H1 (cell line): ENCODE data around the gene TET1. TPM values are rescaled to one million over a fixed set of nuclear protein-coding genes. Genes with fewer than 3 reads are reported as not detected.

Experiments used
- CTCF ChIA-PET: fragments of 300-600 bp; sonication (Branson Sonifier 250); formaldehyde crosslinking; loops from one replicate; lab custom pipeline; 2021; ENCODE audit not compliant: partially characterized antibody; lab: Charles Lee
- POLR2A ChIA-PET: fragments of 300-600 bp; sonication (Branson Sonifier 250); formaldehyde crosslinking; loops from one replicate; lab custom pipeline; 2021; ENCODE audit warnings: inconsistent platforms; ENCODE audit not compliant: partially characterized antibody; lab: Charles Lee
- DNase-seq, 2 experiments: peaks; one replicate each; pipeline versions ENCODE4 v3.0.0 to v3.0.0-alpha.2; 2010 to 2022; ENCODE audit warnings: low spot score in 2 of 2, low read depth in 1 of 2, mixed read lengths in 1 of 2
- FAIRE-seq: peaks from 2 replicates; lab custom pipeline; 2011; peaks lifted over from hg19 to GRCh38; lab: Jason Lieb, UNC
- H2AFZ ChIP-seq: 2 replicates; pipeline ENCODE4 v1.8.1; 2012; ENCODE audit warnings: low read length, inconsistent platforms
- H2AK5ac ChIP-seq: 2 replicates; pipeline ENCODE4 v1.6.1; 2013; ENCODE audit warnings: low read depth, low read length
- H2BK120ac ChIP-seq: replicated peaks from 2 replicates; pipeline ENCODE3; 2013; ENCODE audit warnings: low read depth, low read length, inconsistent platforms
- H2BK12ac ChIP-seq: 2 replicates; pipeline ENCODE4 v1.6.1; 2013; ENCODE audit warnings: low read depth, low read length
- H2BK15ac ChIP-seq: 2 replicates; pipeline ENCODE4 v1.6.1; 2013; ENCODE audit warnings: low read length
- H2BK20ac ChIP-seq: 2 replicates; pipeline ENCODE4 v1.6.1; 2013; ENCODE audit warnings: low read length
- H2BK5ac ChIP-seq: 2 replicates; pipeline ENCODE4 v1.6.1; 2013; ENCODE audit warnings: low read depth, low read length
- H3K14ac ChIP-seq: 2 replicates; pipeline ENCODE4 v1.6.1; 2013; ENCODE audit warnings: inconsistent platforms; ENCODE audit not compliant: insufficient read length
- H3K18ac ChIP-seq: 2 replicates; pipeline ENCODE4 v1.6.1; 2013; ENCODE audit warnings: low read length; ENCODE audit errors: extremely low read depth
- H3K23ac ChIP-seq: 2 replicates; pipeline ENCODE4 v1.6.1; 2013; ENCODE audit warnings: inconsistent platforms; ENCODE audit not compliant: insufficient read length
- H3K23me2 ChIP-seq: 2 replicates; pipeline ENCODE4 v1.6.1; 2013; ENCODE audit warnings: low read depth, low read length
- H3K27ac ChIP-seq: 2 replicates; pipeline ENCODE4 v1.6.1; 2011; ENCODE audit warnings: low read depth, low read length, inconsistent platforms
- H3K27me3 ChIP-seq, 4 experiments: replicated peaks in 1 of 4; 1 replicate in 1 of 4; 2 replicates in 3 of 4; pipeline versions ENCODE4 v1.6.1 to v1.8.1; 2011 to 2013; ENCODE audit warnings: low read length in 3 of 4, mild to moderate bottlenecking in 3 of 4, inconsistent platforms in 2 of 4, mixed read lengths in 2 of 4, moderate library complexity in 1 of 4; ENCODE audit not compliant: control insufficient read depth in 3 of 4, insufficient read depth in 3 of 4; ENCODE audit errors: extremely low read depth in 1 of 4
- H3K36me3 ChIP-seq, 4 experiments: 2 replicates each; pipeline versions ENCODE4 v1.6.1 to v1.8.1; 2011 to 2013; ENCODE audit warnings: mild to moderate bottlenecking in 4 of 4, low read length in 3 of 4, moderate library complexity in 2 of 4, control low read depth in 1 of 4, inconsistent platforms in 1 of 4; ENCODE audit not compliant: insufficient read depth in 4 of 4, control insufficient read depth in 2 of 4
- H3K4ac ChIP-seq: replicated peaks from 2 replicates; pipeline ENCODE3; 2013; ENCODE audit warnings: low read length, low read depth, mixed read lengths, inconsistent platforms; ENCODE audit not compliant: insufficient read length
- H3K4me1 ChIP-seq, 4 experiments: replicated peaks in 1 of 4; 1 replicate in 1 of 4; 2 replicates in 3 of 4; pipeline versions ENCODE4 v1.6.1 to v1.8.1; 2011 to 2013; ENCODE audit warnings: low read length in 3 of 4, inconsistent platforms in 2 of 4, mixed read lengths in 1 of 4; ENCODE audit not compliant: insufficient read depth in 4 of 4, control insufficient read depth in 3 of 4
- H3K4me2 ChIP-seq, 2 experiments: 2 replicates each; pipeline versions ENCODE4 v1.6.1 to v1.8.1; 2011 to 2013; ENCODE audit warnings: low read depth in 2 of 2, low read length in 2 of 2, control low read depth in 1 of 2, inconsistent platforms in 1 of 2, mild to moderate bottlenecking in 1 of 2; ENCODE audit not compliant: insufficient read depth in 1 of 2
- H3K4me3 ChIP-seq, 4 experiments: fragments of 200-600, 300-600 bp in 1 of 4; sonication (generic), shearing (Covaris generic), sonication (Bioruptor Twin) in 1 of 4; 2 replicates each; pipeline versions ENCODE4 v1.5.1 to v1.8.1; 2011 to 2016; ENCODE audit warnings: low read length in 4 of 4, low read depth in 3 of 4, control low read depth in 2 of 4, inconsistent platforms in 2 of 4, mild to moderate bottlenecking in 2 of 4, mixed read lengths in 1 of 4, moderate library complexity in 1 of 4; ENCODE audit not compliant: insufficient read depth in 2 of 4; ENCODE audit errors: extremely low read depth in 1 of 4
- H3K56ac ChIP-seq: replicated peaks from 2 replicates; pipeline ENCODE3; 2013; ENCODE audit warnings: low read depth, mild to moderate bottlenecking, mixed read lengths, low read length, inconsistent platforms; ENCODE audit not compliant: insufficient read length
- H3K79me1 ChIP-seq: 2 replicates; pipeline ENCODE4 v1.6.1; 2013; ENCODE audit warnings: low read depth, low read length, control low read depth
- H3K79me2 ChIP-seq, 2 experiments: 2 replicates each; pipeline versions ENCODE4 v1.6.1 to v1.8.1; 2012 to 2013; ENCODE audit warnings: low read length in 2 of 2, mild to moderate bottlenecking in 2 of 2, inconsistent platforms in 1 of 2; ENCODE audit not compliant: insufficient read depth in 2 of 2, control insufficient read depth in 1 of 2
- H3K9ac ChIP-seq, 4 experiments: replicated peaks in 1 of 4; 1 replicate in 1 of 4; 2 replicates in 3 of 4; pipeline versions ENCODE4 v1.6.1 to v1.8.1; 2011 to 2013; ENCODE audit warnings: low read depth in 3 of 4, low read length in 3 of 4, control low read depth in 2 of 4, mild to moderate bottlenecking in 2 of 4, moderate library complexity in 2 of 4, inconsistent platforms in 1 of 4; ENCODE audit errors: extremely low read depth in 1 of 4
- H3K9me3 ChIP-seq, 2 experiments: 2 replicates each; pipeline versions ENCODE4 v1.6.1 to v1.8.1; 2012 to 2013; ENCODE audit warnings: mild to moderate bottlenecking in 2 of 2, moderate library complexity in 2 of 2, control low read depth in 1 of 2, inconsistent platforms in 1 of 2, low read depth in 1 of 2, low read length in 1 of 2, mixed read lengths in 1 of 2; ENCODE audit not compliant: insufficient read depth in 2 of 2
- H4K20me1 ChIP-seq, 2 experiments: replicated peaks in 1 of 2; 2 replicates each; pipeline versions ENCODE3 to v1.8.1; 2011 to 2013; ENCODE audit warnings: inconsistent platforms in 2 of 2, low read length in 2 of 2, mild to moderate bottlenecking in 1 of 2; ENCODE audit not compliant: insufficient read depth in 2 of 2, control insufficient read depth in 1 of 2
- H4K5ac ChIP-seq: 2 replicates; pipeline ENCODE4 v1.6.1; 2013; ENCODE audit warnings: low read length, low read depth, mixed read lengths, inconsistent platforms; ENCODE audit not compliant: insufficient read length
- H4K8ac ChIP-seq: 2 replicates; pipeline ENCODE4 v1.8.0; 2013; ENCODE audit warnings: mild to moderate bottlenecking, moderate library complexity, low read length, inconsistent platforms; ENCODE audit not compliant: insufficient read depth; ENCODE audit errors: extremely low read depth
- H4K91ac ChIP-seq: replicated peaks from 2 replicates; pipeline ENCODE3; 2013; ENCODE audit warnings: low read length, mixed read lengths, inconsistent platforms; ENCODE audit not compliant: insufficient read length
- ASH2L ChIP-seq: fragments of 200-600, 300-600 bp; sonication (generic); IDR thresholded peaks from one replicate; pipeline ENCODE4 v1.7.1; 2017; ENCODE audit warnings: low read length
- KDM5A ChIP-seq: fragments of 200-600 bp; IDR thresholded peaks from 2 replicates; pipeline ENCODE4 v1.7.1; 2012; ENCODE audit warnings: mild to moderate bottlenecking, low read length, inconsistent platforms, mixed read lengths
- POLR2AphosphoS5 ChIP-seq: IDR thresholded peaks from 2 replicates; pipeline ENCODE4 v1.6.1; 2011; ENCODE audit warnings: low read depth, low read length
- RAD21 ChIP-seq, 2 experiments: IDR thresholded peaks in 1 of 2; conservative IDR thresholded peaks in 1 of 2; 2 replicates each; pipeline ENCODE4 v1.6.1; 2011; ENCODE audit warnings: low read depth in 2 of 2, low read length in 2 of 2, improper control_type of control experiment in 1 of 2, inconsistent platforms in 1 of 2, mild to moderate bottlenecking in 1 of 2, moderate library complexity in 1 of 2
- SIN3A ChIP-seq, 2 experiments: IDR thresholded peaks in 1 of 2; conservative IDR thresholded peaks in 1 of 2; 2 replicates each; pipeline ENCODE4 v1.6.1; 2011 to 2012; ENCODE audit warnings: low read length in 2 of 2, improper control_type of control experiment in 1 of 2, low read depth in 1 of 2, mild to moderate bottlenecking in 1 of 2
- WGBS, 2 experiments: shearing (Covaris generic) in 1 of 2; methylation state at CpG; one replicate each; pipeline versions ENCODE4 v1.1.6 to v1.1.7; 2013 to 2015; ENCODE audit warnings: low lambda C conversion rate in 2 of 2, mixed read lengths in 2 of 2, inconsistent platforms in 1 of 2, low coverage in 1 of 2, missing lambda C conversion rate in 1 of 2; ENCODE audit not compliant: insufficient replicate concordance in 2 of 2, insufficient coverage in 1 of 2, insufficient read length in 1 of 2; ENCODE audit errors: extremely low coverage in 1 of 2, missing lambda C conversion rate in 1 of 2; 5-methylcytosine and 5-hydroxymethylcytosine counted together
- polyA plus RNA-seq, 7 experiments: library from polyadenylated mRNA; depleted of rRNA in 3 of 7; stranded (reverse) in 5 of 7; unstranded in 2 of 7; fragments of >200 nt in 5 of 7; fragments of 200-250 nt in 2 of 7; gene quantifications; 1 replicate in 5 of 7; 2 replicates in 1 of 7; 4 replicates in 1 of 7; pipeline versions ENCODE4 v1.2.1 to v1.2.3, GENCODE V29; 2011 to 2013; ENCODE audit warnings: missing spikeins in 2 of 7, mixed read lengths in 2 of 7
- total RNA-seq: library from RNA; stranded (reverse); fragmentation: NEBNext Ultra II Directional; extraction: Animal tissue kit (Norgen Biotek cat#: 25700); gene quantifications from 2 replicates; pipeline ENCODE4 v1.2.1, GENCODE V29; 2021
- TF ChIP-seq, protein P1 (sequence below): IDR thresholded peaks from 2 replicates; pipeline ENCODE4 v1.6.1; 2012; ENCODE audit warnings: inconsistent platforms

TET1 gene
- total and polyA plus RNA-seq, 2 of the 8 experiments (the other 6 are each of a cell fraction or from before 2014, with no cell fraction given) = 15.2 to 69.3 TPM

DNA sequence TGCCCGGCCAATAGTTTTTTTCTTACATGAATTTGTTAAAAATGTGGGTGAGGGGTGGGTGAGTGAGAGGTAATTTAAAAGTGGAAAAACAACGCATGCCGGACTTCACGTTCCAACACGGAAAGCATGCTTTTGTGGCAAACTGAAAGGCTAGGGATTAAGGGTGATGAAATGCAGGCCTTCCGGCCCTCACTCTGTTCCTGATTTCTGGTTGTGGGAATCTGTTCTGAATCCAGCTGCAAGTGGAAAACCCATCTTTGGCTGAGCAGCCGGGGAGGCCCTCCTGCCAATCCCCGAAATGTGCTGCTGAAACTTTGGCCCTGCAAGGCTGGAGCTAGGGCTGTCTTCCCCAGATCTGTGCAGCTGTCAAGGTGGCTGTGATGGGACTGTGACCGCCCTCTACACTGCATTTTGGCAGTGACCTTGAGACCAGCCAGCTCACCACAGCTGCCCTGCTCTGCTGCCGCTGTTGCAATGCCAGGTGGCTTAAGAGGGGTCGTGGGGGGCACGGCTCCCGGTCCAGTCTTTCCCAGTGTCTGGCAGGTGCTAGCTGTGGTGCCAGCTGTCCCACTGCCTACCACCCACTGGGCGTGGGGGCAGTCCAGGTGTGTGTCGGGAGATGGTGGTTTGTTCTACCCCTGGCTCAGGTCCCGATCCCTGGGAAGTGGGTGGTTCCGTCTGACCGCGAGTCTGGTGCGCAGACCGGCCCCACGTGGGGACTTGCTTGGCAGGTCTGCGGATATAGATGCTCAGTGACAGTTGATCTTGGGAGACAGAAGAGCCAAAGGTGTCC, 39.0 kb downstream of the TET1 start:
- Histone ChIP-seq H3K9ac (peak overlapping the region in 1 of 4 experiments; percentile 30; a peak in 2 of 7 replicates), H3K79me2 (peaks cover 0 to 62% of the 10 kb centered on the region in 2 experiments; a peak in 2 of 4 replicates), H3K23ac (no peak overlapping the region), H2BK5ac (peak overlapping the region; percentile 57), H4K8ac (no peak overlapping the region; the same call in 1 of the 2 replicates), H3K23me2 (peaks cover 3% of the 10 kb centered on the region; the same call in 1 of the 2 replicates), H4K5ac (peak overlapping the region; percentile 30), H2BK12ac (peak overlapping the region; percentile 45; the same call in 1 of the 2 replicates), H2AK5ac (peak overlapping the region; percentile 6; the same call in 1 of the 2 replicates), H3K18ac (peak overlapping the region; percentile 85), H4K91ac (peak overlapping the region; percentile 72), H3K4me2 (peak overlapping the region; percentile 77 to 87), H2AFZ (no peak overlapping the region), H2BK20ac (0 out of 2 replicates have a peak overlapping the region, but pooled peaks have one; percentile 55), H3K27me3 (no peaks in the 10 kb centered on the region), H2BK120ac (no peak overlapping the region), H3K14ac (no peak overlapping the region), H3K4me1 (peaks cover 9 to 20% (median 14%) of the 10 kb centered on the region in 4 experiments), H3K79me1 (peaks cover 4% of the 10 kb centered on the region; the same call in 1 of the 2 replicates), H2BK15ac (no peak overlapping the region), H3K27ac (peak overlapping the region; percentile 65; the same call in 1 of the 2 replicates)
- ChIA-PET POLR2A (interaction anchor here (1.1 to 3.4 kb wide), 7 partner anchors 8 to 122 kb away, joined by 3 to 55 read pairs (median 8); partner anchors contain the start of genes CCAR1 and TET1), CTCF (interaction anchor here (0.7 to 2.9 kb wide), 2 partner anchors 49 to 214 kb away, joined by 3 to 11 read pairs; no protein-coding TSS in a partner anchor)
- 61% methylated on average over 23 of the region's 23 CpGs; no CpG with 5 or more reads in 1 of the 2 experiments for WGBS, 2 experiments
- DNase-seq (peak in 1 of 2 experiments; percentile 57), FAIRE-seq (no peak)
- TF ChIP-seq, protein P1, sequence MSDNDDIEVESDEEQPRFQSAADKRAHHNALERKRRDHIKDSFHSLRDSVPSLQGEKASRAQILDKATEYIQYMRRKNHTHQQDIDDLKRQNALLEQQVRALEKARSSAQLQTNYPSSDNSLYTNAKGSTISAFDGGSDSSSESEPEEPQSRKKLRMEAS = peak; percentile 32; the same call in 1 of the 2 replicates
- TF ChIP-seq ASH2L (no peak), RAD21 (IDR thresholded peaks at IDR 0.05 in 1 of 2, conservative IDR thresholded peaks at IDR 0.05 in 1 of 2; ENCODE audit: low read depth in 2 of 2, low read length in 2 of 2) (no peak), KDM5A (no peak), POLR2AphosphoS5 (peak; percentile 11; the same call in 1 of the 2 replicates), SIN3A (conservative IDR thresholded peaks at IDR 0.05 in 1 of 2, IDR thresholded peaks at IDR 0.05 in 1 of 2; ENCODE audit: low read depth in 1 of 2, low read length in 2 of 2) (0 out of 4 replicates have a peak, but pooled peaks have one; percentile 24 to 37)
- TF ChIP-seq, all 59 proteins: peak for 3
- no peak overlapping the region for H3K56ac ChIP-seq
- no peaks in the 10 kb centered on the region for H3K9me3 ChIP-seq
- peaks cover 0 to 18% (median 4%) of the 10 kb centered on the region in 4 experiments; a peak in 3 of 8 replicates for H3K36me3 ChIP-seq
- H4K20me1 ChIP-seq = peaks cover 0 to 10% of the 10 kb centered on the region in 2 experiments
- peak overlapping the region; percentile 87 for H3K4ac ChIP-seq
- peak overlapping the region in 3 of 4 experiments; percentile 34 to 51 (median 35); a peak in 5 of 8 replicates for H3K4me3 ChIP-seq
